ENCODE measurements around the gene TBX1.
A peak's percentile ranks its signal among the peaks of the same experiment; 100 is the strongest.

The TBX1 gene

GRCh38 chr22:19748991-19749664 is 11.4 kb upstream of the TBX1 start:
- peak; percentile 11 for DNase-seq
- in situ Hi-C loops (cut with MboI; ENCODE audit: low pct_unique_long_range_greater_than_20kb, low sequenced_read_pairs), result no loop called here

- in situ Hi-C loops (cut with MboI; ENCODE audit: low pct_unique_long_range_greater_than_20kb, low sequenced_read_pairs), result loop anchor here (10.0 kb wide), 1 partner anchor 165 kb away; no protein-coding TSS in a partner anchor
- no peak for DNase-seq
These were observed 10.7 kb upstream of the TBX1 start for GRCh38 chr22:19749876-19750275.

GRCh38 chr22:19750507-19751490 is 9.8 kb upstream of the TBX1 start:
- in situ Hi-C loops (cut with MboI; ENCODE audit: low pct_unique_long_range_greater_than_20kb, low sequenced_read_pairs), result loop anchor here (10.0 kb wide), 1 partner anchor 164 kb away; no protein-coding TSS in a partner anchor
- DNase-seq, result no peak

GRCh38 chr22:19751497-19752245 is 8.9 kb upstream of the TBX1 start:
- DNase-seq, result no peak
- in situ Hi-C loops (cut with MboI; ENCODE audit: low pct_unique_long_range_greater_than_20kb, low sequenced_read_pairs), result loop anchor here (10.0 kb wide), 1 partner anchor 163 kb away; no protein-coding TSS in a partner anchor

- DNase-seq, result no peak
- in situ Hi-C loops (cut with MboI; ENCODE audit: low pct_unique_long_range_greater_than_20kb, low sequenced_read_pairs), result loop anchor here (10.0 kb wide), 1 partner anchor 162 kb away; no protein-coding TSS in a partner anchor
These were observed 7.3 kb upstream of the TBX1 start for GRCh38 chr22:19753090-19753842.

GRCh38 chr22:19753996-19754700 is 6.4 kb upstream of the TBX1 start:
- DNase-seq, result no peak
- in situ Hi-C loops (cut with MboI; ENCODE audit: low pct_unique_long_range_greater_than_20kb, low sequenced_read_pairs), result loop anchor here (10.0 kb wide), 1 partner anchor 161 kb away; no protein-coding TSS in a partner anchor

- no peak for DNase-seq
- in situ Hi-C loops (cut with MboI; ENCODE audit: low pct_unique_long_range_greater_than_20kb, low sequenced_read_pairs), result loop anchor here (10.0 kb wide), 1 partner anchor 160 kb away; no protein-coding TSS in a partner anchor
These were observed 5.9 kb upstream of the TBX1 start for GRCh38 chr22:19754701-19755144.

GRCh38 chr22:19755145-19755710 is 5.3 kb upstream of the TBX1 start:
- DNase-seq, result no peak
- in situ Hi-C loops (cut with MboI; ENCODE audit: low pct_unique_long_range_greater_than_20kb, low sequenced_read_pairs), result loop anchor here (10.0 kb wide), 1 partner anchor 160 kb away; no protein-coding TSS in a partner anchor

GRCh38 chr22:19755722-19756287 is 4.8 kb upstream of the TBX1 start:
- in situ Hi-C loops (cut with MboI; ENCODE audit: low pct_unique_long_range_greater_than_20kb, low sequenced_read_pairs), result loop anchor here (10.0 kb wide), 1 partner anchor 159 kb away; no protein-coding TSS in a partner anchor
- DNase-seq, result no peak

- in situ Hi-C loops (cut with MboI; ENCODE audit: low pct_unique_long_range_greater_than_20kb, low sequenced_read_pairs), result loop anchor here (10.0 kb wide), 1 partner anchor 158 kb away; no protein-coding TSS in a partner anchor
- peak; percentile 58 for DNase-seq
These were observed 4.1 kb upstream of the TBX1 start for GRCh38 chr22:19756288-19757128.

GRCh38 chr22:19757140-19757984 is 3.2 kb upstream of the TBX1 start:
- in situ Hi-C loops (cut with MboI; ENCODE audit: low pct_unique_long_range_greater_than_20kb, low sequenced_read_pairs), result loop anchor here (10.0 kb wide), 1 partner anchor 157 kb away; no protein-coding TSS in a partner anchor
- peak; percentile 26 for DNase-seq

GRCh38 chr22:19757985-19758895 is 2.3 kb upstream of the TBX1 start:
- in situ Hi-C loops (cut with MboI; ENCODE audit: low pct_unique_long_range_greater_than_20kb, low sequenced_read_pairs), result loop anchor here (10.0 kb wide), 1 partner anchor 157 kb away; no protein-coding TSS in a partner anchor
- DNase-seq, result no peak

GRCh38 chr22:19758896-19759426 is 1.6 kb upstream of the TBX1 start:
- DNase-seq, result no peak
- in situ Hi-C loops (cut with MboI; ENCODE audit: low pct_unique_long_range_greater_than_20kb, low sequenced_read_pairs), result loop anchor here (10.0 kb wide), 1 partner anchor 156 kb away; no protein-coding TSS in a partner anchor
